PC-9 (cell line): Measurements from ENCODE around the gene NDP.

Experiments
- EZH2 ChIP-seq: fragments of 200-600 bp; sonication (generic); IDR thresholded peaks from 2 replicates; pipeline ENCODE4 v1.8.0; 2017; ENCODE audit warnings: antibody characterized with exemption, low read depth
- TF ChIP-seq, protein P1 (sequence below): fragments of 200-600 bp; sonication (generic); conservative IDR thresholded peaks from 2 replicates; pipeline ENCODE4 v1.6.1; 2017; ENCODE audit warnings: mixed run types, antibody characterized with exemption, mild to moderate bottlenecking, moderate library complexity

- TF ChIP-seq, protein P1, sequence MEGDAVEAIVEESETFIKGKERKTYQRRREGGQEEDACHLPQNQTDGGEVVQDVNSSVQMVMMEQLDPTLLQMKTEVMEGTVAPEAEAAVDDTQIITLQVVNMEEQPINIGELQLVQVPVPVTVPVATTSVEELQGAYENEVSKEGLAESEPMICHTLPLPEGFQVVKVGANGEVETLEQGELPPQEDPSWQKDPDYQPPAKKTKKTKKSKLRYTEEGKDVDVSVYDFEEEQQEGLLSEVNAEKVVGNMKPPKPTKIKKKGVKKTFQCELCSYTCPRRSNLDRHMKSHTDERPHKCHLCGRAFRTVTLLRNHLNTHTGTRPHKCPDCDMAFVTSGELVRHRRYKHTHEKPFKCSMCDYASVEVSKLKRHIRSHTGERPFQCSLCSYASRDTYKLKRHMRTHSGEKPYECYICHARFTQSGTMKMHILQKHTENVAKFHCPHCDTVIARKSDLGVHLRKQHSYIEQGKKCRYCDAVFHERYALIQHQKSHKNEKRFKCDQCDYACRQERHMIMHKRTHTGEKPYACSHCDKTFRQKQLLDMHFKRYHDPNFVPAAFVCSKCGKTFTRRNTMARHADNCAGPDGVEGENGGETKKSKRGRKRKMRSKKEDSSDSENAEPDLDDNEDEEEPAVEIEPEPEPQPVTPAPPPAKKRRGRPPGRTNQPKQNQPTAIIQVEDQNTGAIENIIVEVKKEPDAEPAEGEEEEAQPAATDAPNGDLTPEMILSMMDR, result no peak
- no peak for TF ChIP-seq EZH2
Measured at GRCh38 chrX:44012484-44013096, 39.4 kb upstream of the NDP start.
